K562 (cell line): Measurements from ENCODE around the gene UBE2D3. TPM values are rescaled to one million over a fixed set of nuclear protein-coding genes. Genes with fewer than 3 reads are reported as not detected.

Experiments
- CCNT2 ChIP-seq: IDR thresholded peaks from 2 replicates; pipeline ENCODE4 v1.6.1; 2011; ENCODE audit warnings: borderline replicate concordance, low read depth, mild to moderate bottlenecking, moderate library complexity, mixed read lengths, low read length; ENCODE audit not compliant: insufficient read length; ENCODE audit errors: extremely low read depth
- FOXJ2 ChIP-seq: fragments of 200-800 bp; sonication (Bioruptor generic); IDR thresholded peaks from 2 replicates; pipeline ENCODE4 v1.6.1; 2016; ENCODE audit warnings: missing genetic modification characterization, missing compliant biosample characterization
- LARP7 ChIP-seq: fragments of 450-650 bp; IDR thresholded peaks from 2 replicates; pipeline ENCODE4 v1.6.1; 2016
- MAFG ChIP-seq: fragments of 450-650 bp; conservative IDR thresholded peaks from 2 replicates; pipeline ENCODE4 v1.6.1; 2016; ENCODE audit warnings: missing genetic modification characterization, missing compliant biosample characterization
- NFATC3 ChIP-seq: fragments of 450-650 bp; IDR thresholded peaks from 2 replicates; pipeline ENCODE4 v1.6.1; 2017; ENCODE audit warnings: mild to moderate bottlenecking
- RBM34 ChIP-seq: fragments of 200-400 bp; formaldehyde crosslinking; IDR thresholded peaks from 2 replicates; pipeline ENCODE4 v1.6.1; 2018; ENCODE audit warnings: low read length, borderline replicate concordance; ENCODE audit not compliant: insufficient read depth
- SMARCA4 ChIP-seq: fragments of 450-650 bp; IDR thresholded peaks from 2 replicates; pipeline ENCODE4 v1.6.1; 2016
- SRF ChIP-seq, 2 experiments: fragments of 250-450, 450-650 bp in 1 of 2; sonication (Bioruptor Pico) in 1 of 2; sonication (generic) in 1 of 2; formaldehyde crosslinking; IDR thresholded peaks; 2 replicates each; pipeline versions ENCODE4 v1.5.0 to v1.5.1; 2020 to 2022; ENCODE audit warnings: mild to moderate bottlenecking in 1 of 2, missing genetic modification reagents in 1 of 2
- STAG1 ChIP-seq: sonication (generic); formaldehyde crosslinking; IDR thresholded peaks from 2 replicates; pipeline ENCODE4 v1.5.0; 2020; ENCODE audit warnings: missing genetic modification reagents, borderline replicate concordance
- TARDBP ChIP-seq: fragments of 450-650 bp; IDR thresholded peaks from 2 replicates; pipeline ENCODE4 v1.6.1; 2016
- ZNF23 ChIP-seq: fragments of 250-450 bp; sonication (Bioruptor Pico); IDR thresholded peaks from 2 replicates; pipeline ENCODE4 v1.4.0; 2020; ENCODE audit warnings: mild to moderate bottlenecking
- polyA plus RNA-seq, 8 experiments: library from polyadenylated mRNA; depleted of rRNA in 4 of 8; stranded (reverse) in 5 of 8; unstranded in 3 of 8; fragments of >200 nt; fragmentation: Nextera tagmentation in 2 of 8; fragmentation: Illumina TruSeq in 1 of 8; extraction: Ambion mirVana in 2 of 8; extraction: Trizol in 1 of 8; gene quantifications; 2 replicates each; pipeline versions ENCODE4 v1.2.1 to v1.2.3, GENCODE V29; 2011 to 2014; ENCODE audit warnings: inconsistent platforms in 1 of 8, missing spikeins in 1 of 8
- total RNA-seq, 7 experiments: library from RNA; depleted of rRNA in 6 of 7; stranded (reverse); fragments of >200 nt in 6 of 7; fragmentation: Illumina TruSeq in 2 of 7; extraction: Trizol in 2 of 7; gene quantifications; 2 replicates each; pipeline versions ENCODE4 v1.2.1 to v1.2.3, GENCODE V29; 2011 to 2021; ENCODE audit warnings: low replicate concordance in 1 of 7
- TF ChIP-seq, protein P1 (sequence below): fragments of 200-800 bp; sonication (Bioruptor generic); IDR thresholded peaks from 2 replicates; pipeline ENCODE4 v1.6.1; 2016; ENCODE audit warnings: missing genetic modification characterization, missing compliant biosample characterization
- TF ChIP-seq, protein P2 (sequence below): fragments of 450-650 bp; IDR thresholded peaks from 2 replicates; pipeline ENCODE4 v1.6.1; 2016; ENCODE audit warnings: antibody characterized with exemption
- TF ChIP-seq, protein P3 (sequence below): sonication (generic); formaldehyde crosslinking; IDR thresholded peaks from 2 replicates; pipeline ENCODE4 v1.8.0; 2022; ENCODE audit warnings: mild to moderate bottlenecking, missing genetic modification reagents
- TF ChIP-seq, protein P4 (sequence below): fragments of 250-450 bp; sonication (Bioruptor Pico); IDR thresholded peaks from 2 replicates; pipeline ENCODE4 v1.6.1; 2021; ENCODE audit warnings: mild to moderate bottlenecking

Gene UBE2D3
- total and polyA plus RNA-seq, 9 of the 15 experiments (the other 6 are each of a cell fraction or from before 2014, with no cell fraction given): 191 to 618 (median 292) TPM

DNA sequence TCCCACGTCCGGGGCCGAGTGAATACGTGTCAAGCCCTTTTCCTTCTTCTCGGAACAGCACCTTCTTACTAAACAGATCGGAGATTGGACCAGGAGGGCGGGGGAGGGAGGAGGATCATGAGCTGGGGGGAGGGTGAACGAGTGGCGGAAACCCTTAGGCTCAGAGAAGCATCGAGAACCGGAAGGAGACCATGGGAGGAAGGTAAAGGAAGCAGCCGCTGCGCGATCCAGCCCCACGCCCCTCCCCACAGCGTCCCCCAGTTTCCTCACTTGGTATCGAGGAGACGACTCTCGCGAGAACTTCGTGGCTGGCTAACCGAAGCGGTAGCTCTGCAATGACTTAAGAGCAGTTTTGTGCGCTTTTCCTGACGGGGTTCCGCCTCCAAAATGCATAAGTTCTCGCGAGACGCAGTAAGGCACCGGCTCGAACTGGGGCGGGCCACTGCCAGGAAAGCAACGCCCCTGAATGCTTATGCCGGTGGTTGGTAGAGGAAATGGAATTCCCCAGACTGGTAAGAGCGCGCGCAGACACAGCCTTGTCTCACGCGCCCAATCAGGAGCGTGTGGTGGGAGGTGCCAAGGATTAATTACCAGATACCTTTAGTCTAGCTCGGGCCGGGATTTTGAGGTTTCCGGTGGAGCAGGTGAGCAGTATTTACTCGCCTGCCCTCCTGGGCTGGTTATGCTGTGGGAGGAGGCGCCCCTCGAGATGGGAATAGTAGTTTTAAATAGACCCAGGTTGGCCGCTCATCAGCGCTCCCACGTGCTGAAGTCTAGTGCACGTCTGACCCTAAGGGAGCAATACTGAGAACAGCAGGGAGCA lies 534 bp upstream of the UBE2D3 start (continued):
- TF ChIP-seq, protein P1, sequence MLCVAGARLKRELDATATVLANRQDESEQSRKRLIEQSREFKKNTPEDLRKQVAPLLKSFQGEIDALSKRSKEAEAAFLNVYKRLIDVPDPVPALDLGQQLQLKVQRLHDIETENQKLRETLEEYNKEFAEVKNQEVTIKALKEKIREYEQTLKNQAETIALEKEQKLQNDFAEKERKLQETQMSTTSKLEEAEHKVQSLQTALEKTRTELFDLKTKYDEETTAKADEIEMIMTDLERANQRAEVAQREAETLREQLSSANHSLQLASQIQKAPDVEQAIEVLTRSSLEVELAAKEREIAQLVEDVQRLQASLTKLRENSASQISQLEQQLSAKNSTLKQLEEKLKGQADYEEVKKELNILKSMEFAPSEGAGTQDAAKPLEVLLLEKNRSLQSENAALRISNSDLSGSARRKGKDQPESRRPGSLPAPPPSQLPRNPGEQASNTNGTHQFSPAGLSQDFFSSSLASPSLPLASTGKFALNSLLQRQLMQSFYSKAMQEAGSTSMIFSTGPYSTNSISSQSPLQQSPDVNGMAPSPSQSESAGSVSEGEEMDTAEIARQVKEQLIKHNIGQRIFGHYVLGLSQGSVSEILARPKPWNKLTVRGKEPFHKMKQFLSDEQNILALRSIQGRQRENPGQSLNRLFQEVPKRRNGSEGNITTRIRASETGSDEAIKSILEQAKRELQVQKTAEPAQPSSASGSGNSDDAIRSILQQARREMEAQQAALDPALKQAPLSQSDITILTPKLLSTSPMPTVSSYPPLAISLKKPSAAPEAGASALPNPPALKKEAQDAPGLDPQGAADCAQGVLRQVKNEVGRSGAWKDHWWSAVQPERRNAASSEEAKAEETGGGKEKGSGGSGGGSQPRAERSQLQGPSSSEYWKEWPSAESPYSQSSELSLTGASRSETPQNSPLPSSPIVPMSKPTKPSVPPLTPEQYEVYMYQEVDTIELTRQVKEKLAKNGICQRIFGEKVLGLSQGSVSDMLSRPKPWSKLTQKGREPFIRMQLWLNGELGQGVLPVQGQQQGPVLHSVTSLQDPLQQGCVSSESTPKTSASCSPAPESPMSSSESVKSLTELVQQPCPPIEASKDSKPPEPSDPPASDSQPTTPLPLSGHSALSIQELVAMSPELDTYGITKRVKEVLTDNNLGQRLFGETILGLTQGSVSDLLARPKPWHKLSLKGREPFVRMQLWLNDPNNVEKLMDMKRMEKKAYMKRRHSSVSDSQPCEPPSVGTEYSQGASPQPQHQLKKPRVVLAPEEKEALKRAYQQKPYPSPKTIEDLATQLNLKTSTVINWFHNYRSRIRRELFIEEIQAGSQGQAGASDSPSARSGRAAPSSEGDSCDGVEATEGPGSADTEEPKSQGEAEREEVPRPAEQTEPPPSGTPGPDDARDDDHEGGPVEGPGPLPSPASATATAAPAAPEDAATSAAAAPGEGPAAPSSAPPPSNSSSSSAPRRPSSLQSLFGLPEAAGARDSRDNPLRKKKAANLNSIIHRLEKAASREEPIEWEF (CRISPR knock-in tag): no peak
- peak; percentile 54; the same call in 1 of the 2 replicates for TF ChIP-seq SMARCA4
- TF ChIP-seq, protein P2, sequence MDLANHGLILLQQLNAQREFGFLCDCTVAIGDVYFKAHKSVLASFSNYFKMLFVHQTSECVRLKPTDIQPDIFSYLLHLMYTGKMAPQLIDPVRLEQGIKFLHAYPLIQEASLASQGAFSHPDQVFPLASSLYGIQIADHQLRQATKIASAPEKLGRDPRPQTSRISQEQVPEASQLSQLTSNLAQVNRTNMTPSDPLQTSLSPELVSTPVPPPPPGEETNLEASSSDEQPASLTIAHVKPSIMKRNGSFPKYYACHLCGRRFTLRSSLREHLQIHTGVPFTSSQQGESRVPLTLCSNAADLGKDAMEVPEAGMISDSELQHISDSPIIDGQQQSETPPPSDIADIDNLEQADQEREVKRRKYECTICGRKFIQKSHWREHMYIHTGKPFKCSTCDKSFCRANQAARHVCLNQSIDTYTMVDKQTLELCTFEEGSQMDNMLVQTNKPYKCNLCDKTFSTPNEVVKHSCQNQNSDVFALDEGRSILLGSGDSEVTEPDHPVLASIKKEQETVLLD: peak; percentile 20; the same call in 1 of the 2 replicates
- no peak for TF ChIP-seq LARP7
- TF ChIP-seq ZNF23 (CRISPR knock-in tag): no peak
- no peak for TF ChIP-seq CCNT2
- TF ChIP-seq RBM34: no peak
- peak; percentile 51; the same call in 1 of the 2 replicates for TF ChIP-seq TARDBP
- peak; percentile 88; the same call in 1 of the 2 replicates for TF ChIP-seq FOXJ2
- TF ChIP-seq NFATC3: no peak
- peak in 1 of 2 experiments; percentile 64; a peak in 2 of 4 replicates for TF ChIP-seq SRF (CRISPR knock-in tag; IDR thresholded peaks at IDR 0.05)
- TF ChIP-seq STAG1: no peak
- TF ChIP-seq, protein P3, sequence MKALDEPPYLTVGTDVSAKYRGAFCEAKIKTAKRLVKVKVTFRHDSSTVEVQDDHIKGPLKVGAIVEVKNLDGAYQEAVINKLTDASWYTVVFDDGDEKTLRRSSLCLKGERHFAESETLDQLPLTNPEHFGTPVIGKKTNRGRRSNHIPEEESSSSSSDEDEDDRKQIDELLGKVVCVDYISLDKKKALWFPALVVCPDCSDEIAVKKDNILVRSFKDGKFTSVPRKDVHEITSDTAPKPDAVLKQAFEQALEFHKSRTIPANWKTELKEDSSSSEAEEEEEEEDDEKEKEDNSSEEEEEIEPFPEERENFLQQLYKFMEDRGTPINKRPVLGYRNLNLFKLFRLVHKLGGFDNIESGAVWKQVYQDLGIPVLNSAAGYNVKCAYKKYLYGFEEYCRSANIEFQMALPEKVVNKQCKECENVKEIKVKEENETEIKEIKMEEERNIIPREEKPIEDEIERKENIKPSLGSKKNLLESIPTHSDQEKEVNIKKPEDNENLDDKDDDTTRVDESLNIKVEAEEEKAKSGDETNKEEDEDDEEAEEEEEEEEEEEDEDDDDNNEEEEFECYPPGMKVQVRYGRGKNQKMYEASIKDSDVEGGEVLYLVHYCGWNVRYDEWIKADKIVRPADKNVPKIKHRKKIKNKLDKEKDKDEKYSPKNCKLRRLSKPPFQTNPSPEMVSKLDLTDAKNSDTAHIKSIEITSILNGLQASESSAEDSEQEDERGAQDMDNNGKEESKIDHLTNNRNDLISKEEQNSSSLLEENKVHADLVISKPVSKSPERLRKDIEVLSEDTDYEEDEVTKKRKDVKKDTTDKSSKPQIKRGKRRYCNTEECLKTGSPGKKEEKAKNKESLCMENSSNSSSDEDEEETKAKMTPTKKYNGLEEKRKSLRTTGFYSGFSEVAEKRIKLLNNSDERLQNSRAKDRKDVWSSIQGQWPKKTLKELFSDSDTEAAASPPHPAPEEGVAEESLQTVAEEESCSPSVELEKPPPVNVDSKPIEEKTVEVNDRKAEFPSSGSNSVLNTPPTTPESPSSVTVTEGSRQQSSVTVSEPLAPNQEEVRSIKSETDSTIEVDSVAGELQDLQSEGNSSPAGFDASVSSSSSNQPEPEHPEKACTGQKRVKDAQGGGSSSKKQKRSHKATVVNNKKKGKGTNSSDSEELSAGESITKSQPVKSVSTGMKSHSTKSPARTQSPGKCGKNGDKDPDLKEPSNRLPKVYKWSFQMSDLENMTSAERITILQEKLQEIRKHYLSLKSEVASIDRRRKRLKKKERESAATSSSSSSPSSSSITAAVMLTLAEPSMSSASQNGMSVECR: no peak; the same call in 1 of the 2 replicates
- TF ChIP-seq, protein P4, sequence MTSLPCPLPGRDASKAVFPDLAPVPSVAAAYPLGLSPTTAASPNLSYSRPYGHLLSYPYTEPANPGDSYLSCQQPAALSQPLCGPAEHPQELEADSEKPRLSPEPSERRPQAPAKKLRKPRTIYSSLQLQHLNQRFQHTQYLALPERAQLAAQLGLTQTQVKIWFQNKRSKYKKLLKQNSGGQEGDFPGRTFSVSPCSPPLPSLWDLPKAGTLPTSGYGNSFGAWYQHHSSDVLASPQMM (CRISPR knock-in tag): no peak
- TF ChIP-seq MAFG (tag): no peak
